ENCODE data around the gene STAG2.

- TF ChIP-seq CTCF (IDR thresholded peaks at IDR 0.05): no peak
- no peak for TF ChIP-seq EZH2 (IDR thresholded peaks at IDR 0.05)
- TF ChIP-seq EZH2phosphoT487 (IDR thresholded peaks at IDR 0.05): no peak
Observed at GRCh38 chrX:123918106-123918721, 43.3 kb upstream of the STAG2 start.

Data from neural progenitor cell (in vitro differentiated cells).